ENCODE data around the gene SEC23A.

Gene SEC23A

DNA sequence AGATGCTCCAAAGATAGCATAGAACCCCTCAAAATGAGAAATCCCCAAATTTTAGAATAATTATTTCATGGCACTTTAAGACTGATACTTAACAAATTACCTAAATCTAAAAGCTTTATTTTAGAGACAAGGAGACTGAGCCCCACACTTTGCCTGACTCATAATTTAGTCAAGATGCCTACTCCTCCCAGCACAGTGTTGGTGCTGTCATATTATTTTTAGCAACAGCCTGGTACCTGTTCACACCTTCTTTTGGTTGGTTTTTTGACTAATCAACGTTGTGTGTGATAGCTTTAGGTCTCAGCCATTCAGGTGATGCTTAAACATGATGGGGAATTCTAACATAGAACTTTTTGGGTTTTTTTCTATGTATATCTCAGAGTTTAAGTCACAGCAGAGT lies 120.2 kb downstream of the SEC23A start:
- no peak for DNase-seq

- no peak for DNase-seq
Measured at GRCh38 chr14:38982278-38982677, 120.8 kb downstream of the SEC23A start.
